Memory B cell (primary cell): ENCODE measurements around the gene OSMR.

Source experiments
- ATAC-seq: fragments of 150-1000 bp; cut with Tn5 transposase; 2 replicates; pipeline ENCODE4 v1.10.0; 2021; ENCODE audit warnings: low read depth, mild to moderate bottlenecking, moderate library complexity
- DNase-seq, 2 donors: peaks; one replicate each; pipeline ENCODE4 v3.0.0; 2022; ENCODE audit warnings: low spot score in 2 of 2
- H3K27ac Mint-ChIP-seq: one replicate; pipeline ENCODE4 v1.8.0; 2022; ENCODE audit warnings: mild to moderate bottlenecking, moderate library complexity, mixed read lengths
- H3K27me3 Mint-ChIP-seq: one replicate; pipeline ENCODE4 v1.8.0; 2022; ENCODE audit warnings: mixed read lengths
- H3K36me3 Mint-ChIP-seq: one replicate; pipeline ENCODE4 v1.8.0; 2022; ENCODE audit warnings: mild to moderate bottlenecking, mixed read lengths
- H3K4me1 Mint-ChIP-seq: one replicate; pipeline ENCODE4 v1.8.0; 2022; ENCODE audit warnings: mixed read lengths
- H3K4me3 Mint-ChIP-seq: one replicate; pipeline ENCODE4 v1.8.0; 2022; ENCODE audit warnings: mild to moderate bottlenecking, moderate library complexity, mixed read lengths
- H3K9me3 Mint-ChIP-seq: one replicate; pipeline ENCODE4 v1.8.0; 2022; ENCODE audit warnings: mixed read lengths

Gene OSMR

DNA sequence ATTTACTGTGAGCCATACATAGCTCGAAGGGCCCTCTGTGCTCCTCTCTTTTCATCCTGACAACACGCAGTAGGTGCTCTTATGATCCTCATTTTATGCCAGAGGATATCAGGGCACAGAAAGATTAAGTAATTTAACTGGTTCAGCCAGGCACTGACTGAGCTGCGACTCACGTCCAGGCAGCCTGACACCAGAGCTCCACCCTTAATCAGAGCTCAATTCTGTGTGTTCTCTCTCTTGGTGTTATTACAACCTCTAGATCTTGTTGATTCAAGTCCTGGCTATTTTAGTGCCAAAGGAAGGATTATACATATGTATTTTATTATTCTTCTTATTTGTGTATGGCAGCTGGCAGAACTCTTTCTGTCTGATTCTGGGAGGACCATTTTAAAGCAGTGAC, 59.7 kb downstream of the OSMR start:
- Mint-ChIP-seq H3K9me3 (peaks cover 11% of the 10 kb centered on the region), H3K36me3 (peaks cover 6% of the 10 kb centered on the region), H3K4me1 (no peaks in the 10 kb centered on the region), H3K4me3 (no peak overlapping the region), H3K27ac (no peak overlapping the region), H3K27me3 (peaks cover 21% of the 10 kb centered on the region)
- ATAC-seq: no peak
- no peak for DNase-seq

DNA sequence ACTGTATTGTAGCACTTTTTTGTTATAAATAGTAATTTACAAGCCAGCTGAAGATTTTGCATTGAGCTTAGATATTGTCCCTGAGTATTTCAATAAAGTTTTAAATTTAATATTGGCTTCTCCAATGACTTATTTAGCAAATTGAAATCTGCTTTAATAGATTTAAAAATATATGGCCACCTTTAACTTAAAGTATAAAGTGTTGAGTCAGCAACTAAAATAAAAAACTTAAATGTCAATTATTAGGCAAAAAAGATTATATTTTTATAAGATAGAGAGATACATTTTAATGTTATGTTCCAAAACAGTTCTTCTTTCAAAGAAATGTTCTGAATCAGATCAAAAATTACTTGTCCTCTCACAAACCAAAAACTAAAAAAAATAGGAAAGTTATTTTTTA, 60.7 kb downstream of the OSMR start:
- ATAC-seq (no peak), DNase-seq (no peak)
- Mint-ChIP-seq H3K27ac (no peak overlapping the region), H3K36me3 (peaks cover 6% of the 10 kb centered on the region), H3K4me1 (no peaks in the 10 kb centered on the region), H3K27me3 (peaks cover 19% of the 10 kb centered on the region), H3K4me3 (no peak overlapping the region), H3K9me3 (peaks cover 14% of the 10 kb centered on the region)

DNA sequence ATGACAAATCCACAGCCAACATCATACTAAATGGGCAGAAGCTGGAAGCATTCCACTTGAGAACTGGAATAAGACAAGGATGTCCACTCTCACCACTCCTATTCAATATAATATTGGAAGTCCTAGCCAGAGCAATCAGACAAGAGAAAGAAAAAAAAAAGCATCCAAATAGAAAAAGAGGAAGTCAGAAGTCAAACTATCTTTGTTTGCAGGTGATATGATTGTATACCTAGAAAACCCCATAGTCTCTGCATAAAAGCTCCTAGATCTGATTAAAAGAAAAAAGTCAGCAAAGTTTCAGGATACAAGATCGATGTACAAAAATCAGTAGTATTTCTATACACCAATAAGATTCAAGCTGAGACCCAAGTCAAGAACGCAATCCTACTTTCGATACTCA, 66.1 kb downstream of the OSMR start:
- ATAC-seq: no peak
- Mint-ChIP-seq H3K27me3 (peaks cover 17% of the 10 kb centered on the region), H3K36me3 (peaks cover 3% of the 10 kb centered on the region)

DNA sequence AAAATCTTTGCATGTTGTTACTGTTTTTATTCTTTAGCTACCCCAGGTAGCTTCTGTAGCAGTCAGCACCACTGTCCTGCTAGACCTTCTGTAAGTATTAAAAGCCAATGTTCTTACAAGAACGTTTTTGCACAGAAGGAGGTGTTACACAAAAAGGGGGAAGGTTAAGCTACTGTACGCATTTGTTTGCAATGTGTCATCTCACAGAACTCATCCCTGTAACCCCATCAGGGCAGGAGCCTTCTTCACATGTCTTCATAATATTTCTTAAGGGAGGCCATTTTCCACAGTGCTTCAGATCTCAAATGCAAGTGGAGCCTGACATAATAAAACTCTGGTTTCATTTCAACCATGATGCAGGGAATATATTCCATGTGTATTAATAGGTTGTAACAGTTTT, 67.9 kb downstream of the OSMR start:
- Mint-ChIP-seq H3K27ac (no peak overlapping the region), H3K4me3 (no peak overlapping the region), H3K4me1 (no peaks in the 10 kb centered on the region), H3K36me3 (peaks cover 1% of the 10 kb centered on the region), H3K9me3 (peaks cover 14% of the 10 kb centered on the region), H3K27me3 (peaks cover 9% of the 10 kb centered on the region)
- no peak for DNase-seq
- ATAC-seq: no peak

More for the DNA sequence above, 66.1 kb downstream of the OSMR start:
- H3K4me3 Mint-ChIP-seq: no peak overlapping the region
- peaks cover 15% of the 10 kb centered on the region for H3K9me3 Mint-ChIP-seq
- no peaks in the 10 kb centered on the region for H3K4me1 Mint-ChIP-seq
- no peak overlapping the region for H3K27ac Mint-ChIP-seq
- no peak for DNase-seq

DNA sequence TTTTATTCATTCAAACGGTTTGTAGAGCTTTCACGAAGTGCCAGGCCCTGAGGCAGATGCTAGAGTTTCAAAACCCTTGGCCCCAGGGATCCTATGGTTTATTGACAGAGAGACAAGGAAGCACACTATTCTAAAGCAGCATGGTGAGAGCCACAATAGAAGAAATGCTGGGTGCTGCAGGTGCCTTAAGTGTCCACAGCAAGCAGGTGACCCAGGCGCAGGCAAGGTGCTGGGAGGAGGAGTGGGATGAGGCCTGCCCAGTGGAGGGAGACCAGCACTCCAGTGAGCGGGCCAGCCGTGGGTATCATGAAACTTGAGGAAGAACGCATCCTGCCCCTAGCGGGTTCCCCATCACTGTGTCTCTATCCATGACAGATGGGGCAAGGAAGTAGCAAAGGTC, 71.0 kb downstream of the OSMR start:
- Mint-ChIP-seq H3K4me3 (no peak overlapping the region), H3K27me3 (peaks cover 3% of the 10 kb centered on the region)

DNA sequence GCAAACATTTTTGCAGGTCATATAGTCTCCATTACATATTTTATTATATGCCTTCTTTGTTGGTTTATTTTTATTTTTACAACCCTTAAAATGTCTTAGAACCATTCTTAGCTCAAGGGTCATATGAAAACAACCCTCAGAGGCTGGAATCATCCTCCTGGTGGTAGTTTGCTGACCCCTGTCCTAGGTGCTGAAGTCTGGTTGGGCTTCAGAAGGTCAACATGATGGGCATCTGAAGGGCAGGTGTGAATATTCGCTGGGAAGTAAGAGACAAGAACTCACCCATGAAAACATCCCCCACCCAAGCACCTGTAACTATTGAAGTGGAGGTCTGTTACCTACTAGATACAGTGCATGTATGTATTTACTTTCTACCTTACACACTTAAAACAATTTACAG, 75.4 kb downstream of the OSMR start:
- no peak for ATAC-seq
- H3K4me1 Mint-ChIP-seq: no peaks in the 10 kb centered on the region
- no peak for DNase-seq
- no peak overlapping the region for H3K4me3 Mint-ChIP-seq
- H3K9me3 Mint-ChIP-seq: no peaks in the 10 kb centered on the region
- no peak overlapping the region for H3K27ac Mint-ChIP-seq
- no peaks in the 10 kb centered on the region for H3K36me3 Mint-ChIP-seq
- H3K27me3 Mint-ChIP-seq: peaks cover 11% of the 10 kb centered on the region

More for the DNA sequence above, 71.0 kb downstream of the OSMR start:
- no peak for DNase-seq
- peaks cover 2% of the 10 kb centered on the region for H3K9me3 Mint-ChIP-seq
- ATAC-seq: no peak
- H3K4me1 Mint-ChIP-seq: no peaks in the 10 kb centered on the region
- no peaks in the 10 kb centered on the region for H3K36me3 Mint-ChIP-seq
- H3K27ac Mint-ChIP-seq: no peak overlapping the region

DNA sequence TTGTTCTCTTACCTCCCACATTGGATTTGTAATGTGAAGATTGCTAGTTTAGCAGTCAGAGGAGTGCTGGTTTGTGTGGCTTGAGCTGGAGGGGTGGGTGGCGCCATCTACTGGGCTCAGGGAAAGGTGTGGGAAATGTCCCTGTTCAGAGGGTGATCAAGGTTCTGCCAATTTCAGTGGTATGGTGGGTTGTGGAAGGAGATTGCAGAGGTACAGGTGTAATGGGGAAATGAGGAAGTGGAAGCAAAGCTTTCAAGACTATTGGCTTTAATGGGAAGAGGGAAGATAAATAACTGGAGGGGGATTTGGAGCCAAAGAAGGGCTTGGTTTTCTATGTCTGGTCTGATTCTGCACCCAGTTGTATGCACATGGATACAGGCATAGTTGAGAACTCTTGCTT, 76.4 kb downstream of the OSMR start:
- Mint-ChIP-seq H3K36me3 (no peaks in the 10 kb centered on the region), H3K27me3 (peaks cover 8% of the 10 kb centered on the region), H3K4me1 (no peaks in the 10 kb centered on the region), H3K4me3 (no peak overlapping the region), H3K27ac (no peak overlapping the region), H3K9me3 (peaks cover 1% of the 10 kb centered on the region)
- ATAC-seq (peak; percentile 56), DNase-seq (peak; percentile 9 to 21)

DNA sequence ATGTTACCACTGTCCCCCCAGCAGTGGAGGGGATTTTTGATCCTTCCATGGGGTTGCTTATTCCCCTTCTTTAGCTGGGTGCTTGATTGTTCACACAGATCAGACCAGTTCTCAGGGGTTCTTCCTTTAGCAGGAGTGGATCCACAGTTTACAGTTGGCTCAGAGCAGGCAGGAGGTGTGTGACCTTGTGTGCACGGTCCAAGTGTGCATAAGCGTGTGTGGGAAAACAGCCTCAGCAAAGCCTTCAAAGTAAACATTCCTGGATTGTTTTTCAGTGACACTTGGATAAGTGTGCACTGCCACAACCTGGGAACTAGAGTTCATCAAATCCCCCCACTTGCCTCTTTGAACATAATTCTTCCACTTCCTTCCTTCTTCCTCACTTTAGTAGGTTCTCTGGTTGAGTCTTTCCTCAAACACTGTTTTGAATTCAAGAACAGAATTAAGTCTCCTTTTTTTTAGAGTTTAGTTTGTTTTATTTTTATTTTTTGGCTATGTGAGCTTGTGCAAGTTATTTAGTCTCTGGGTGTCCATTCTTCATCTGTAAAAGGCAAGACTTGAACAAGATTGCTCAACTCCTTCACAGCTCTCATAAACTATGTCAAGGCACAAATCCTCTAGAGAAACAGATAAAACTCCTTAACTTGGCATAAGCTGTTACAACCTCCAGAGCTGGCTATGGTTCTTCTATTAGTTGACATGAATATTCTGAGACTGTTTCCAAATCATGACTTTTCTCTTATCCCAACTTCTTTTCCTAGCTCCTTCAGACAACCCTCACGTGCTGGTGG, 78.0 kb downstream of the OSMR start:
- H3K27ac Mint-ChIP-seq: no peak overlapping the region
- H3K4me1 Mint-ChIP-seq: no peaks in the 10 kb centered on the region
- no peak for ATAC-seq
- H3K9me3 Mint-ChIP-seq: peaks cover 4% of the 10 kb centered on the region
- peaks cover 11% of the 10 kb centered on the region for H3K27me3 Mint-ChIP-seq
- no peak overlapping the region for H3K4me3 Mint-ChIP-seq
- DNase-seq: no peak
- no peaks in the 10 kb centered on the region for H3K36me3 Mint-ChIP-seq

DNA sequence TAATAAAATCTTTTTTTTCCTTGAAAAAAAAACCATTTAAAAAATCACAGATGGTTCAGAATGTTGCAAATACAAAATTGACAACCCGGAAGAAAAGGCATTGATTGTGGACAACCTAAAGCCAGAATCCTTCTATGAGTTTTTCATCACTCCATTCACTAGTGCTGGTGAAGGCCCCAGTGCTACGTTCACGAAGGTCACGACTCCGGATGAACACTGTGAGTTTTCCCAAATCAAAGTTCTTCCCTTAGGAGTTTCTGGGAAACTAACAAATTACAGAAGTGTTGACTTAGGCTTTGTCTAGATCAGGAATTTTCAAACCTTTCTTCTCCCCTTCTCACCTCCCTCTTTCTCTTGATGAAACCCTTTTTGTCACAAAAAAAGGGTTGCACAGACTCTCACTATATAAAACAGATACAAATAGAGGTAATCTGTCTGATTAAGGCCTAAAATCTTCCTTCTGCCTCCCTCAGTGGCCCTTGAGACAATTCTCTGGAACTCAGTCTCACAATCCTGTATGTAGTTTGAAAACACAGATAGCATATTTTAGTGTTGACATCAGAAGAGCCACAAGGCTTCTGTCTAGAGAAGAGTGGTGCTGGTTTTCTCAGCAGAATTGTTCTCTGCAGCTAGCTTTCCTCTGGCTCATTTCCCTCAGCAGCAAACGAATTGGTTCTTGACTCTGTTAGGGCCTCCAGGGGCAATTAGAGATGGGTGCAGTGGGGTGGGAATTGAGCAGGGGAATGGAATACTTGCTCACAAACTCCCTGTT, 79.5 kb downstream of the OSMR start:
- H3K4me3 Mint-ChIP-seq: no peak overlapping the region
- peaks cover 11% of the 10 kb centered on the region for H3K27me3 Mint-ChIP-seq
- no peak overlapping the region for H3K27ac Mint-ChIP-seq

DNA sequence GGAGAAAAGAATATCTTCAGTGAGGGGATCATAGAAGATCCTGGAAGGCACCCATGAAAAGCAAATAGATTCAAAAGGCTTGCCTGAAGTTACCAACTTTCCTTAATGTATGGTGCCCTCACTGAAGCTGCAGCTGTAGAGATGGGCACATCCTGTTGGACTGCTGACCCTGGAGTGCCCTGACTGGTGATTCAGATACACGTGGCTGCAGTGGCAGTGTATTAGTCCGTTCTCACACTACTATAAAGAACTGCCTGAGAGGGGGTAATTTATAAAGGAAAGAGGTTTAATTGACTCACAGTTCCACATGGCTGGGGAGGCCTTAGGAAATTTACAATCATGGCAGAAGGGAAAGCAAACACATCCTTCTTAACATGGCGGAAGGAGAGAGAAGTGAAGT, 80.3 kb downstream of the OSMR start:
- Mint-ChIP-seq H3K9me3 (peaks cover 4% of the 10 kb centered on the region), H3K27ac (no peak overlapping the region), H3K4me1 (no peaks in the 10 kb centered on the region), H3K27me3 (peaks cover 11% of the 10 kb centered on the region), H3K36me3 (no peaks in the 10 kb centered on the region), H3K4me3 (no peak overlapping the region)
- ATAC-seq (no peak), DNase-seq (no peak)

More for the DNA sequence above, 79.5 kb downstream of the OSMR start:
- Mint-ChIP-seq H3K9me3 (peaks cover 4% of the 10 kb centered on the region), H3K36me3 (no peaks in the 10 kb centered on the region), H3K4me1 (no peaks in the 10 kb centered on the region)
- DNase-seq (no peak), ATAC-seq (no peak)

DNA sequence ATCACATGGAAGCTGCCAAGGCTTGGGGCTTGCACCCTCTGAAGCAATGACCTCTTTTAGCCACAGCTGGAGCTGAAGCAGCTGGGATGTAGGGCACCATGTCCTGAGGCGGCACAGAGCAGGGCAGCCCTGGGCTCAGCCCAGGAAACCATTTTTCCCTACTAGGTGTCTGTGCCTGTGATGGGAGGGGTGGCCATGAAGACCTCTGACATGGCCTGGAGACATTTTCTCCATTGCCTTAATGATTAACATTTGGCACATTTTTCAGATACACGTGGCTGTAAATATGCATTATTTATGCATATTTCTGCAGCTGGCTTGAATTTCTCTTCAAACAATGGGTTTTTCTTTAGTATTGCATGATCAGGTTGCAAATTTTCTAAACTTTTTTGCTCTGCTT, 81.7 kb downstream of the OSMR start:
- peaks cover 4% of the 10 kb centered on the region for H3K9me3 Mint-ChIP-seq
- no peak overlapping the region for H3K27ac Mint-ChIP-seq
- no peak overlapping the region for H3K4me3 Mint-ChIP-seq
- no peak for ATAC-seq
- no peaks in the 10 kb centered on the region for H3K4me1 Mint-ChIP-seq
- no peaks in the 10 kb centered on the region for H3K36me3 Mint-ChIP-seq
- DNase-seq: no peak
- peaks cover 7% of the 10 kb centered on the region for H3K27me3 Mint-ChIP-seq

DNA sequence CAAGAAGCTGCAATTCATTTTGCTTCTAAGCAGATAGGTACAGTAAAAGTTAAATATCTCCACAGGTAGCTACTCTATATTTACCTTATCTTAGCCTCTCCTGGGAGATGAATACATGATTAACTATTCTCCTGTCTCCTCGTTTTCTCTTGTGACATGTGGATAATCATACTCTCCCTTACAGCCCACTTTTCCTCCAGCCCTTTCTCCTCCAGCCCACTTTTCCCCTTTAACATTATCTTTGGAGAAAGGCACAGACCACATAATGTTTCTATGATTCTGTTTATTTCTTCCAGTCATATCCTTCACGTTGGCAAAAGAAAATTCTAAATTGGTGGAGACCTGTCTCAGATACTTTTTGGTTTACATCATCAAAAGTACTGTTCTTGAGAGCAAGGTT, 84.0 kb downstream of the OSMR start:
- Mint-ChIP-seq H3K4me3 (no peak overlapping the region), H3K27ac (no peak overlapping the region), H3K36me3 (no peaks in the 10 kb centered on the region), H3K27me3 (peaks cover 5% of the 10 kb centered on the region), H3K9me3 (peaks cover 4% of the 10 kb centered on the region), H3K4me1 (no peaks in the 10 kb centered on the region)
- ATAC-seq (no peak), DNase-seq (no peak)

DNA sequence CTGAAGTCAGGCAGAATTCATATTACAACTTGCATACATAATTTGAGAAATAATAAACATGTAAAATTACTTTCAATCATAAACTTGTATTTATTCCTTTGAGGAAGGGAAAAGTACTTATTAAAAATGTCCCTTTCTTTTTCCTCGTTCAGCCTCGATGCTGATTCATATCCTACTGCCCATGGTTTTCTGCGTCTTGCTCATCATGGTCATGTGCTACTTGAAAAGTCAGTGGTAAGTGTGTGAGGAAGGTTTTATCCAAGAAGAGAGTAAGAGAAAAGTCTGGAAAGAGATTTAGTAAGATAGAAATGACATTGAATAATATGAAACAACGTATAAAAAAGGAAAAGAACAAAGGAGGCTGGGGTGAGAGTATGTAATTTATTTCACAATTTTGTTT, 85.9 kb downstream of the OSMR start:
- H3K9me3 Mint-ChIP-seq: peaks cover 2% of the 10 kb centered on the region
- H3K36me3 Mint-ChIP-seq: no peaks in the 10 kb centered on the region
- no peak overlapping the region for H3K27ac Mint-ChIP-seq
- H3K27me3 Mint-ChIP-seq: peaks cover 3% of the 10 kb centered on the region
- no peak for DNase-seq
- no peak overlapping the region for H3K4me3 Mint-ChIP-seq
- ATAC-seq: no peak
- no peaks in the 10 kb centered on the region for H3K4me1 Mint-ChIP-seq

DNA sequence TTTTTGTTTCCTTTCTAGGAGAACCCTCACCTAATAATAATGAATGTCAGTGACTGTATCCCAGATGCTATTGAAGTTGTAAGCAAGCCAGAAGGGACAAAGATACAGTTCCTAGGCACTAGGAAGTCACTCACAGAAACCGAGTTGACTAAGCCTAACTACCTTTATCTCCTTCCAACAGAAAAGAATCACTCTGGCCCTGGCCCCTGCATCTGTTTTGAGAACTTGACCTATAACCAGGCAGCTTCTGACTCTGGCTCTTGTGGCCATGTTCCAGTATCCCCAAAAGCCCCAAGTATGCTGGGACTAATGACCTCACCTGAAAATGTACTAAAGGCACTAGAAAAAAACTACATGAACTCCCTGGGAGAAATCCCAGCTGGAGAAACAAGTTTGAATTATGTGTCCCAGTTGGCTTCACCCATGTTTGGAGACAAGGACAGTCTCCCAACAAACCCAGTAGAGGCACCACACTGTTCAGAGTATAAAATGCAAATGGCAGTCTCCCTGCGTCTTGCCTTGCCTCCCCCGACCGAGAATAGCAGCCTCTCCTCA, 87.1 kb downstream of the OSMR start:
- ATAC-seq: no peak
- no peak overlapping the region for H3K4me3 Mint-ChIP-seq

More for the DNA sequence above, 87.1 kb downstream of the OSMR start:
- H3K4me1 Mint-ChIP-seq: no peaks in the 10 kb centered on the region
- no peak overlapping the region for H3K27ac Mint-ChIP-seq
- peaks cover 2% of the 10 kb centered on the region for H3K9me3 Mint-ChIP-seq
- peaks cover 2% of the 10 kb centered on the region for H3K27me3 Mint-ChIP-seq
- DNase-seq: no peak
- peaks cover 3% of the 10 kb centered on the region for H3K36me3 Mint-ChIP-seq
